Measurements from ENCODE around the gene CROCC2. TPM values are rescaled to one million over a fixed set of nuclear protein-coding genes. Genes with fewer than 3 reads are reported as not detected.

CROCC2 gene
- total and polyA plus RNA-seq, 2 of the 13 experiments (the other 11 are each of a cell fraction or from before 2014, with no cell fraction given), result not detected

DNA sequence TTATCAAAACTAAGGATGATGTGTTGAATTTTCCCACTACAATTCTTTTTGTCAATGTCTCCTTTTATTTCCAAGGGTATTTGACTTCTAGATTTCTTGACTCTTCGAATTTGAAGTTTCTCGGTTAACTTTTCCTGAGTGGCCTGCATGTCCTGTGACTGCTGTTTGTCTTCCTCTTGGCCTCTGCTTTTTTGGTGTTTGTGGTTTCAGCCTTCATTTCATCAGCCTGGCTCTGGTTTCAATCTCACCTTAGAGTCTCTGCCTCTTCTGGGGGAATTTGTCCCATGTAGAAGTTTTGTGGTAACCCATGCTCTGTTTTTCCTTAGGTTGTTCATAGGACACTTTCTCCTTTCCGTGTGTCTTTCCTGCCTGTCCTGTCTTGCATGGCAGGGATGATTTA lies 64.0 kb downstream of the CROCC2 start (continued):
- TF ChIP-seq, protein P1, sequence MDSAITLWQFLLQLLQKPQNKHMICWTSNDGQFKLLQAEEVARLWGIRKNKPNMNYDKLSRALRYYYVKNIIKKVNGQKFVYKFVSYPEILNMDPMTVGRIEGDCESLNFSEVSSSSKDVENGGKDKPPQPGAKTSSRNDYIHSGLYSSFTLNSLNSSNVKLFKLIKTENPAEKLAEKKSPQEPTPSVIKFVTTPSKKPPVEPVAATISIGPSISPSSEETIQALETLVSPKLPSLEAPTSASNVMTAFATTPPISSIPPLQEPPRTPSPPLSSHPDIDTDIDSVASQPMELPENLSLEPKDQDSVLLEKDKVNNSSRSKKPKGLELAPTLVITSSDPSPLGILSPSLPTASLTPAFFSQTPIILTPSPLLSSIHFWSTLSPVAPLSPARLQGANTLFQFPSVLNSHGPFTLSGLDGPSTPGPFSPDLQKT (CRISPR knock-in tag; IDR thresholded peaks at IDR 0.05; ENCODE audit: borderline replicate concordance), result no peak
- TF ChIP-seq LCORL (IDR thresholded peaks at IDR 0.05) (no peak), LCORL (CRISPR knock-in tag; IDR thresholded peaks at IDR 0.05) (no peak), ELF4 (CRISPR knock-in tag; IDR thresholded peaks at IDR 0.05; ENCODE audit: borderline replicate concordance) (no peak), ZNF260 (CRISPR knock-in tag; IDR thresholded peaks at IDR 0.05; ENCODE audit: borderline replicate concordance, low read depth) (no peak), ZNF292 (CRISPR knock-in tag; IDR thresholded peaks at IDR 0.05; ENCODE audit: borderline replicate concordance, low read depth) (no peak)
- TF ChIP-seq, protein P2, sequence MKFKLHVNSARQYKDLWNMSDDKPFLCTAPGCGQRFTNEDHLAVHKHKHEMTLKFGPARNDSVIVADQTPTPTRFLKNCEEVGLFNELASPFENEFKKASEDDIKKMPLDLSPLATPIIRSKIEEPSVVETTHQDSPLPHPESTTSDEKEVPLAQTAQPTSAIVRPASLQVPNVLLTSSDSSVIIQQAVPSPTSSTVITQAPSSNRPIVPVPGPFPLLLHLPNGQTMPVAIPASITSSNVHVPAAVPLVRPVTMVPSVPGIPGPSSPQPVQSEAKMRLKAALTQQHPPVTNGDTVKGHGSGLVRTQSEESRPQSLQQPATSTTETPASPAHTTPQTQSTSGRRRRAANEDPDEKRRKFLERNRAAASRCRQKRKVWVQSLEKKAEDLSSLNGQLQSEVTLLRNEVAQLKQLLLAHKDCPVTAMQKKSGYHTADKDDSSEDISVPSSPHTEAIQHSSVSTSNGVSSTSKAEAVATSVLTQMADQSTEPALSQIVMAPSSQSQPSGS (CRISPR knock-in tag; IDR thresholded peaks at IDR 0.05), result no peak
- TF ChIP-seq, protein P3, sequence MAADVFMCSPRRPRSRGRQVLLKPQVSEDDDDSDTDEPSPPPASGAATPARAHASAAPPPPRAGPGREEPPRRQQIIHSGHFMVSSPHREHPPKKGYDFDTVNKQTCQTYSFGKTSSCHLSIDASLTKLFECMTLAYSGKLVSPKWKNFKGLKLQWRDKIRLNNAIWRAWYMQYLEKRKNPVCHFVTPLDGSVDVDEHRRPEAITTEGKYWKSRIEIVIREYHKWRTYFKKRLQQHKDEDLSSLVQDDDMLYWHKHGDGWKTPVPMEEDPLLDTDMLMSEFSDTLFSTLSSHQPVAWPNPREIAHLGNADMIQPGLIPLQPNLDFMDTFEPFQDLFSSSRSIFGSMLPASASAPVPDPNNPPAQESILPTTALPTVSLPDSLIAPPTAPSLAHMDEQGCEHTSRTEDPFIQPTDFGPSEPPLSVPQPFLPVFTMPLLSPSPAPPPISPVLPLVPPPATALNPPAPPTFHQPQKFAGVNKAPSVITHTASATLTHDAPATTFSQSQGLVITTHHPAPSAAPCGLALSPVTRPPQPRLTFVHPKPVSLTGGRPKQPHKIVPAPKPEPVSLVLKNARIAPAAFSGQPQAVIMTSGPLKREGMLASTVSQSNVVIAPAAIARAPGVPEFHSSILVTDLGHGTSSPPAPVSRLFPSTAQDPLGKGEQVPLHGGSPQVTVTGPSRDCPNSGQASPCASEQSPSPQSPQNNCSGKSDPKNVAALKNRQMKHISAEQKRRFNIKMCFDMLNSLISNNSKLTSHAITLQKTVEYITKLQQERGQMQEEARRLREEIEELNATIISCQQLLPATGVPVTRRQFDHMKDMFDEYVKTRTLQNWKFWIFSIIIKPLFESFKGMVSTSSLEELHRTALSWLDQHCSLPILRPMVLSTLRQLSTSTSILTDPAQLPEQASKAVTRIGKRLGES (CRISPR knock-in tag; IDR thresholded peaks at IDR 0.05; ENCODE audit: borderline replicate concordance), result no peak
- TF ChIP-seq, protein P4, sequence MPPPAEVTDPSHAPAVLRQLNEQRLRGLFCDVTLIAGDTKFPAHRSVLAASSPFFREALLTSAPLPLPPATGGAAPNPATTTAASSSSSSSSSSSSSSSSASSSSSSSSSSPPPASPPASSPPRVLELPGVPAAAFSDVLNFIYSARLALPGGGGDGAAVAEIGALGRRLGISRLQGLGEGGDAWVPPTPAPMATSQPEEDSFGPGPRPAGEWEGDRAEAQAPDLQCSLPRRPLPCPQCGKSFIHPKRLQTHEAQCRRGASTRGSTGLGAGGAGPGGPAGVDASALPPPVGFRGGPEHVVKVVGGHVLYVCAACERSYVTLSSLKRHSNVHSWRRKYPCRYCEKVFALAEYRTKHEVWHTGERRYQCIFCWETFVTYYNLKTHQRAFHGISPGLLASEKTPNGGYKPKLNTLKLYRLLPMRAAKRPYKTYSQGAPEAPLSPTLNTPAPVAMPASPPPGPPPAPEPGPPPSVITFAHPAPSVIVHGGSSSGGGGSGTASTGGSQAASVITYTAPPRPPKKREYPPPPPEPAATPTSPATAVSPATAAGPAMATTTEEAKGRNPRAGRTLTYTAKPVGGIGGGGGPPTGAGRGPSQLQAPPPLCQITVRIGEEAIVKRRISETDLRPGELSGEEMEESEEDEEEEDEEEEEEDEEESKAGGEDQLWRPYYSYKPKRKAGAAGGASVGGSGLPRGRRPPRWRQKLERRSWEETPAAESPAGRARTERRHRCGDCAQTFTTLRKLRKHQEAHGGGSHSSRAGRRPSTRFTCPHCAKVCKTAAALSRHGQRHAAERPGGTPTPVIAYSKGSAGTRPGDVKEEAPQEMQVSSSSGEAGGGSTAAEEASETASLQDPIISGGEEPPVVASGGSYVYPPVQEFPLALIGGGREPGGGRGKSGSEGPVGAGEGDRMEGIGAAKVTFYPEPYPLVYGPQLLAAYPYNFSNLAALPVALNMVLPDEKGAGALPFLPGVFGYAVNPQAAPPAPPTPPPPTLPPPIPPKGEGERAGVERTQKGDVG (CRISPR knock-in tag; IDR thresholded peaks at IDR 0.05; ENCODE audit: borderline replicate concordance), result no peak

Measured in HepG2 (cell line).